ENCODE results near the gene SSR4.

DNA sequence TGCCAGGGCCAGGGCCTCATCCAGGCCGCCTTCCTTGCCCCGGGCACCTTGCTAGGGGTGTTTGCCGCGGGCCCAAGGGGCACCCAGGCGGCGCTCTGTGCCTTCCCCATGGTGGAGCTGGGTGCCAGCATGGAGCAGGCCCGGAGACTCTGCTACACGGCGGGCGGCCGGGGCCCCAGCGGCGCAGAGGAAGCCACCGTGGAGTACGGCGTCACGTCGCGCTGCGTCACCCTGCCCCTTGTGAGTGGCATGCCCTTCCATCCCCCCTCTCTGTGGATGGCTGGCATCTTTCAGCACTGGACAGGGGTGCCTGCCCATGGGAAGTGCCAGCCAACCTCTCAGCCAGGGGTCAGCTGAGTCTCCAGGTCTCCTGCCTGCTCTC, 26.8 kb upstream of the SSR4 start:
- TF ChIP-seq, protein P1, sequence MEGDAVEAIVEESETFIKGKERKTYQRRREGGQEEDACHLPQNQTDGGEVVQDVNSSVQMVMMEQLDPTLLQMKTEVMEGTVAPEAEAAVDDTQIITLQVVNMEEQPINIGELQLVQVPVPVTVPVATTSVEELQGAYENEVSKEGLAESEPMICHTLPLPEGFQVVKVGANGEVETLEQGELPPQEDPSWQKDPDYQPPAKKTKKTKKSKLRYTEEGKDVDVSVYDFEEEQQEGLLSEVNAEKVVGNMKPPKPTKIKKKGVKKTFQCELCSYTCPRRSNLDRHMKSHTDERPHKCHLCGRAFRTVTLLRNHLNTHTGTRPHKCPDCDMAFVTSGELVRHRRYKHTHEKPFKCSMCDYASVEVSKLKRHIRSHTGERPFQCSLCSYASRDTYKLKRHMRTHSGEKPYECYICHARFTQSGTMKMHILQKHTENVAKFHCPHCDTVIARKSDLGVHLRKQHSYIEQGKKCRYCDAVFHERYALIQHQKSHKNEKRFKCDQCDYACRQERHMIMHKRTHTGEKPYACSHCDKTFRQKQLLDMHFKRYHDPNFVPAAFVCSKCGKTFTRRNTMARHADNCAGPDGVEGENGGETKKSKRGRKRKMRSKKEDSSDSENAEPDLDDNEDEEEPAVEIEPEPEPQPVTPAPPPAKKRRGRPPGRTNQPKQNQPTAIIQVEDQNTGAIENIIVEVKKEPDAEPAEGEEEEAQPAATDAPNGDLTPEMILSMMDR (IDR thresholded peaks at IDR 0.05), result no peak
- TF ChIP-seq POLR2A (IDR thresholded peaks at IDR 0.05), result no peak

Data from adrenal gland (tissue), 5 donors.